ENCODE measurements around the gene PPP1R36.
"Not testable (repeated sequence)": the region's sequence is repeated elsewhere in the genome, so short reads cannot be mapped to it uniquely, and the experiment has no call there.

Gene PPP1R36

DNA sequence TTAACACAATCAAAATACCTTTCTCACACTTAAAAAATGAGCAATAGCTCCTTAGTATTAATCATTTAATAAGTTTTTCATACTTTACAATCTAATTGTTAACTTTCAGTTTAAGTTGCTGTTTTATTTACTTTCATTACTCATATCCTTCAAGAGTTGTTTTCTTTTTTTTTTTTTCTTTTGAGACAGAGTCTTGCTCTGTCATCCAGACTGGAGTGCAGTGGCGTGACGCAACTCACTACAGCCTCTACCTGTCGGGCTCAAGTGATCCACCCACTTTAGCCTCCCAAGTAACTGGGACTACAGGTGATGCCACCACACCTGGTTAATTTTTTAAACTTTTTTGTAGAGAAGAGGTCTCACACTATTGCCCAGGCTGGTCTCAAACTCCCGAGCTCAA is 29.1 kb upstream of the PPP1R36 start:
- DNase-seq (ENCODE audit: low read depth) = no peak

DNA sequence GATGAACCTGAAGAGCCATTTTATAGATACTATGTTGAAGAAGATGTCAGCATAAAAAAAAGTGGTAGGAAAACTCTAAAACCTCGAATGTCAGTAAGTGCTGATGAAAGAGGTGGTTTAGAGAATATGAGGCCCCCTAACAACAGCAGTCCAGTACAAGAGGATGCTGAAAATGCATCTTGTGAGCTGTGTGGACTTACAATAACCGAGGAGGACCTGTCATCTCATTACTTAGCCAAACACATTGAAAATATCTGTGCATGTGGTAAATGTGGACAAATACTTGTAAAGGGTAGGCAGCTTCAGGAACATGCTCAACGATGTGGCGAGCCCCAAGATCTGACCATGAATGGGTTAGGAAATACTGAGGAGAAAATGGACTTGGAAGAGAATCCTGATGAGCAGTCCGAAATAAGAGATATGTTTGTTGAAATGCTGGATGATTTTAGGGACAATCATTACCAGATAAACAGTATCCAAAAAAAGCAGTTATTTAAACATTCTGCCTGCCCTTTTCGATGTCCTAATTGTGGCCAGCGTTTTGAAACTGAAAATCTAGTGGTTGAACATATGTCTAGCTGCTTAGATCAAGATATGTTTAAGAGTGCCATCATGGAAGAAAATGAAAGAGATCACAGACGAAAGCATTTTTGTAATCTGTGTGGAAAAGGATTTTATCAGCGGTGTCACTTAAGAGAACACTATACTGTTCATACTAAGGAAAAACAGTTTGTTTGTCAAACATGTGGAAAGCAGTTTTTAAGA is 27.0 kb upstream of the PPP1R36 start:
- DNase-seq (ENCODE audit: low read depth) = no peak

DNA sequence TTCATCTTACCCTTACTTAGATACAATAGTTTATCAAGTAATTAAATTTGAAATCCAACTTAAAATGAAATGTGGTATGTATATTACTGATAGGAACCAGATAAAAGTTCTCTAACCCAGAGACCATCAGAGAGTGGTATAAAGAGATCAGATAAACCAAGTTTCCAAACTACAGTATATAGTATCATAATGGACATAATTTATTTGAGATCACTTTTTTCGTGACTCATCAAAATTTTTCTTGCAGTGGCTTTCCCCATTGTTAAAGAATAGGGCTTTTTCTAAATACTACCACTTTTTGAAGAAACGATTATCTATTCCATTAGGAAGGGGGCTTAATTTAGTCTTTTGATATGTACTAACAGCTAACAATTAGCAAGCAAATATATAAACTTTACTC is 24.4 kb upstream of the PPP1R36 start:
- DNase-seq (ENCODE audit: low read depth) = no peak

DNA sequence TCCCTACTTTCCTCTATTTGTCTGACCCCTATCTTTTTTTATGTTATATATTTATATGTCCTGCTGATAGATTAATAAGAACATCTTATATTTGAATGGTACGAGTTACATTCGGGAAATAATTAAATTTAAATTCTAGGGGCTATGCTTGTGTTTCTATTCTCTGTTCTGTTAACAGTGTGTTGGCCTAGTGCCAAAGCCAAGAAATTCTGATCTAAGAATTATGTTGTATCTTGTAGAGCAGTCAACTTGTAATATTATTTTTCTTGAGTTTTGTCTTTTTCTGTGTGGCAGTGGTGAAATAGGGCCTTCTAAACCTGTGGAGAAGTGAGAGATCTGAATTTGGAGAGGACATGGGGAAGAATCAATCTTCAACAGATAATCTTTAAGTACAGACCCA is 18.2 kb upstream of the PPP1R36 start:
- no peak for DNase-seq (ENCODE audit: low read depth)

- DNase-seq (ENCODE audit: low read depth) = peak; percentile 70
These were observed 13.1 kb upstream of the PPP1R36 start for GRCh38 chr14:64536488-64537245.

DNA sequence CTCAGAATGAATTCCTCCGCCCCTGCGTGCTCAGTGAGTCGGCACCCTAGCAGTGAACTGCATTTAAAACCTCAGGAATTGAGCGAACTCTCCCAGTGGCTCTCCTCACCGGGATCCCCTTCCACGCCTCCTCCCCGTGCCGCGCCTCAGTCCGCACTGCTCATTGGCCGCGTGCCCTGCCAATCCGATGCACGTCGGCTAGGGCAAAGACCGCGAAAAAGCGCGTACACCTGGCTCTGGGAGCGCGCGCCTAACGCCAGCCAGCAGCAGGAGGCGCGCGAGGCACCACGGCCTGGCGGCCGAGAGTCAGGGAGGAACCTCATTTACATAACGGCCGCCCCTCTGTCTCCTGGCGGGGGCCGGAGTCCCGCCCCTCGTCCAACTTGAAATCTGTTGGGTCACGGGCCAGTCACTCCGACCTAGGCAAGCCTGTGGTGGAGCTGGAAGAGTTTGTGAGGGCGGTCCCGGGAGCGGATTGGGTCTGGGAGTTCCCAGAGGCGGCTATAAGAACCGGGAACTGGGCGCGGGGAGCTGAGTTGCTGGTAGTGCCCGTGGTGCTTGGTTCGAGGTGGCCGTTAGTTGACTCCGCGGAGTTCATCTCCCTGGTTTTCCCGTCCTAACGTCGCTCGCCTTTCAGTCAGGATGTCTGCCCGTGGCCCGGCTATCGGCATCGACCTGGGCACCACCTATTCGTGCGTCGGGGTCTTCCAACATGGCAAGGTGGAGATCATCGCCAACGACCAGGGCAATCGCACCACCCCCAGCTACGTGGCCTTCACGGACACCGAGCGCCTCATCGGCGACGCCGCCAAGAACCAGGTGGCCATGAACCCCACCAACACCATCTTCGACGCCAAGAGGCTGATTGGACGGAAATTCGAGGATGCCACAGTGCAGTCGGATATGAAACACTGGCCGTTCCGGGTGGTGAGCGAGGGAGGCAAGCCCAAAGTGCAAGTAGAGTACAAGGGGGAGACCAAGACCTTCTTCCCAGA is 9.3 kb upstream of the PPP1R36 start, which contains the start of gene HSPA2:
Gene HSPA2, plus strand, starts transcription at position 534 of the 995 bp plus-strand sequence. Its CDS starts 109 bp downstream, at position 643.
- peak; percentile 96 for DNase-seq (ENCODE audit: low read depth)

- DNase-seq (ENCODE audit: low read depth) = no peak
These were observed 8.3 kb upstream of the PPP1R36 start for GRCh38 chr14:64541261-64541971.

DNA sequence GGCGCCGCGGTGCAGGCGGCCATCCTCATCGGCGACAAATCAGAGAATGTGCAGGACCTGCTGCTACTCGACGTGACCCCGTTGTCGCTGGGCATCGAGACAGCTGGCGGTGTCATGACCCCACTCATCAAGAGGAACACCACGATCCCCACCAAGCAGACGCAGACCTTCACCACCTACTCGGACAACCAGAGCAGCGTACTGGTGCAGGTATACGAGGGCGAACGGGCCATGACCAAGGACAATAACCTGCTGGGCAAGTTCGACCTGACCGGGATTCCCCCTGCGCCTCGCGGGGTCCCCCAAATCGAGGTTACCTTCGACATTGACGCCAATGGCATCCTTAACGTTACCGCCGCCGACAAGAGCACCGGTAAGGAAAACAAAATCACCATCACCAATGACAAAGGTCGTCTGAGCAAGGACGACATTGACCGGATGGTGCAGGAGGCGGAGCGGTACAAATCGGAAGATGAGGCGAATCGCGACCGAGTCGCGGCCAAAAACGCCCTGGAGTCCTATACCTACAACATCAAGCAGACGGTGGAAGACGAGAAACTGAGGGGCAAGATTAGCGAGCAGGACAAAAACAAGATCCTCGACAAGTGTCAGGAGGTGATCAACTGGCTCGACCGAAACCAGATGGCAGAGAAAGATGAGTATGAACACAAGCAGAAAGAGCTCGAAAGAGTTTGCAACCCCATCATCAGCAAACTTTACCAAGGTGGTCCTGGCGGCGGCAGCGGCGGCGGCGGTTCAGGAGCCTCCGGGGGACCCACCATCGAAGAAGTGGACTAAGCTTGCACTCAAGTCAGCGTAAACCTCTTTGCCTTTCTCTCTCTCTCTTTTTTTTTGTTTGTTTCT is 7.6 kb upstream of the PPP1R36 start:
- DNase-seq (ENCODE audit: low read depth) = no peak

- no peak for DNase-seq (ENCODE audit: low read depth)
These were observed 6.9 kb upstream of the PPP1R36 start for GRCh38 chr14:64542836-64543201.

DNA sequence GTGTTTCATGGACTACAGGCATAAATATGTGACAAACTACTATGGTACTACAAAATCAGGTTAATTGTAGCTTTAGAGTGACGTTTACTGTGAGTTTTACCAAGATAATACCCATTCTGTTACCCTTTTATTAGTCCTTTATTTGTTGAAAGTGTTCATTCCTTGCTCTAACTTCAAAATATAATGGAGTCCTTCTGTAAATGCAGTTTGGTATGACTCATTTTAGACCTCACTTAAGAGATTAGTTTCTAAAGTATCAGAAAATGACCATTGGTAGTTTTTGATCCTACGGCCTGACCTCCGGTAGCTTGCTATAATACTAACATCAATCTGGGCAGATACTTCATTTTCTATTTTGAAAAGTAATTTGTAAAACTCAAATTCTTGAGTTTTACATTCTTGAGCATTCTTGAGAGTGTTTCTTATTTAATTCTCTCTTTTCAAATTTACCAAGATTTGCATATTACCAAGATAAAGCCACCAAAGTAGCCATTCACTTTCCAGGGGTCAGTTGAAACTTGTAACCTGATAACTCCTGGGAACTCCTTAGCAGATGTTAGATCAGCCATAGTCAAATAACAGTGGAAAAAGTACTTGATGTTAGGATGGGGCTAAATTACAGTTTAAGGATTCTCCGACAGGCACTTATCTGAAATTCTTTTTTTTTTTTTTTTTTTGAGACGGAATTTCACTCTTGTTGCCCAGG is 5.0 kb upstream of the PPP1R36 start:
- no peak for DNase-seq (ENCODE audit: low read depth)

DNA sequence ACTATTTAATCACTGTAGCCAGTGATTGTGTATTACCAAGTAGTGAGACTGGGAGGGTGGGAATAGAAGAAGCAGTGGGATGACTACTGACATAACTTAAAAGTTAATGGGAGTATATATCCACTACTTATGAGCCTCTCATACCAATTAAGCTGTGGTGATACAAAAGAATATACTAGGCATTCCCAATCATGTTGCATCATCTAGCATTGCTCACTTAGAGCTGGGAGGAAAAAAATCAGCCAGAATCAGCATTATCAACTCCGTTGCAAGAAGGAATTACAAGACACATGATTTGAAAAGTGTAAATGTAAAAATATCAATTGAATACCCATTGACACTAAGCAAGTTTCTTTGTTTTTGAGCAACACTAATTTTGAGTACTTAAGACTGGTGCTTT is 745 bp upstream of the PPP1R36 start:
- DNase-seq (ENCODE audit: low read depth) = no peak

GRCh38 chr14:64550621-64551333 is 1.0 kb downstream of the PPP1R36 start:
- DNase-seq (ENCODE audit: low read depth) = no peak

DNA sequence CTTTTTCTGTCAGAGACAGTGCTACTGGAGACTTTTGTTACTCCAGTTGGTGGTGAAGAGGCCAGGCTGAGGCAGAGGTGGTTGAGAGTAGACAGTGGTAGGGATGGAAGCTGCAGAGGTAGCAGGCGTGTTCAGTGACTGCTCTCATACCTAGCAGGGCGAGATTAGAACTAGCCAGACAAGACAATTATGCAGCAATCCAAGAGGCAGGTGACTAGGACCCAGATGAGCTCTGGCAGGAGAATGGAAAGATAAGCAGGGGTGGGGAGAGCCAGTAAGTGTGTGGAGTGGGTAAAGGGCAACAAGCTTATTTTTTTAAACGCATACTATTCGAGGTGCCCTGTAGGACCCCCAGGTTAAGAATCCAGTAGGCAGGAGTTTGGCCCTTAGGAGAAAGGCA is 4.8 kb downstream of the PPP1R36 start:
- DNase-seq (ENCODE audit: low read depth) = no peak

DNA sequence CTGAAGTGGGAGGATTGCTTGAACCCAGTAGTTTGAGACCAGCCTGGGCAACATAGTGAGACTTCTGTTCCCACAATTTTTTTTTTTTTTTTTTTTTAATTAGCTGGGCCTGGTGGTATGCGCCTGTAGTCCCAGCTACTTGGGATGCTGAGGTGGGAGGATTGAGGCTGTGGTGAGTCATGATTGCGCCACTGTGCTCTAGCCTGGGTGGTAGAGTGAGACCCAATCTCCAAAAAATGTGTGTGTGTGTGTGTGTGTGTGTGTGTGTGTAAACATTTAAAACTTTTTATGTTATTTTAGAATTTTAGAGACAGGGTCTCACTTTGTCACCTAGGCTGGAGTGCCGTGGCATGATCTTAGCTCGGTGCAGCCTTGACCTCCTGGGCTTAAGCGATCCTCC is 6.8 kb downstream of the PPP1R36 start:
- peak; percentile 79 for DNase-seq (ENCODE audit: low read depth)

DNA sequence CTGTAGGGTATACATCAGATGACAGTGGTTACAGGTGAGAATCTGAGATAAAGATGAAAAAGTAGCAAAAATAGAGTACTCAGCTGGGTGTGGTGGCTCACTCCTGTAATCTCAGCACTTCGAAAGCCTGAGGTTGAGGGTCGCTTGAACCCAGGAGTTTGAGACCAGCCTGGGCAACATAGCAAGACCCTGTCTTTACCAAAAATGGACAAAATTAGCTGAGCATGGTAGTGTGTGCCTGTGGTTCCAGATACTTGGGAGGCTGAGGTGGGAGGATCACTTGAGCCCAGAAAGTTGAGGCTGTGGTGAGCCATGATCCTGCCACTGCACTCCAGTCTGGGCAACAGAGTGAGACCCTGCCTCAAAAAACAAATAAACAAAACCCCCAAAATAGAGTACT is 8.5 kb downstream of the PPP1R36 start:
- not testable (repeated sequence) for DNase-seq (ENCODE audit: low read depth)

DNA sequence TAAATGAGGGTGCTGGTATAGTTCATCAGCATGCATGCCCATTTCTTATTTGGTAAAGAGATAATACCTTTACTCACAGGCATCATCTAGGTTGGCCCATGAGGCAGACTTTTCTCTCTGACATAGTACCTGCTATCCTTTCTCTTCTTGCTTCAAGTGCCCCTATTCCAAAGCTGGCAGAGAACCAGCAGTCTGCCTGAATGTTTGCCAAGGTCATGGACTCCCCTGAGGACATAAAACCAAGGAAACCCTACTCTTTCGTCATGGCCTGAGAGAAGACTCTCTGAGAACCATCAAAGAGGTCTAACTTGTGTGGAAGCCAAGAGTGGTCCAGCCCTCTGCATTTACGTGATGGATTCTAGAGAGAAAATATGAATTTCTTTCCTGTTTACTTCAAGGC is 11.9 kb downstream of the PPP1R36 start:
- no peak for DNase-seq (ENCODE audit: low read depth)

GRCh38 chr14:64562436-64562835 is 12.7 kb downstream of the PPP1R36 start:
- DNase-seq (ENCODE audit: low read depth) = no peak

GRCh38 chr14:64563696-64564095 is 13.9 kb downstream of the PPP1R36 start:
- DNase-seq (ENCODE audit: low read depth) = no peak

DNA sequence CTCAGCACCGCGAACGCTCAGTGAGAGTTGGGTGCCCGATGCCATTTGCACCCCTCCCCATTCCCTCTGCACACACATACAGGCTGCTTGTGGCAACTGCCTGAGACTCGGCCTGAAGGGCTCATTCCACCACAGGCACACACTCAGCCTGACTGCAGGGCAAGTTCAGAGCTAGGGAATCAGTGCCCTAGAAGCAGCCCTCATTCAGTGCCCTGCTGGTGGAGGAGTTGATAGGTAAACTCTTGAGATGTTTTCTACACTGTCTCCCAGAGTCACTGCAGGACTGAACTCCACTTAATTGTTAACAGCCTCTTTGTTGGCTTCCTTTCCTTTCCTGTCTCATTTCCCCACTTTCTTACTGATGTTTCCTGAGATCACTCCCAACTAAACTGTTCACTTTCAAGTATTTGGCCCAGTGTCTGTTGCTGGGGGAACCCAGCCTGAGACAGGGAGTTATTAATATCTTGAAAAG is 16.9 kb downstream of the PPP1R36 start:
- peak; percentile 65 for DNase-seq (ENCODE audit: low read depth)

All from GM04503 (cell line).